GM19025 (cell line): ENCODE measurements around the gene XIAP.
"Not testable (repeated sequence)": the region's sequence is repeated elsewhere in the genome, so short reads cannot be mapped to it uniquely, and the experiment has no call there.

Source experiments
- ATAC-seq: cut with Tn5 transposase; IDR thresholded peaks from one replicate; pipeline ENCODE4 v1.9.1; 2021; ENCODE audit warnings: mild to moderate bottlenecking, low read depth, moderate library complexity; ENCODE audit not compliant: unreplicated experiment

XIAP gene

GRCh38 chrX:123859846-123860838 lies at the start of gene XIAP:
Gene XIAP (plus strand): TSS chrX:123860053. CDS start chrX:123885663, 25,610 bp downstream.
- peak; percentile 77 for ATAC-seq

- no peak for ATAC-seq
Observed at GRCh38 chrX:123814343-123814742, 45.5 kb upstream of the XIAP start.

GRCh38 chrX:123814934-123815394 lies 44.9 kb upstream of the XIAP start:
- peak; percentile 55 for ATAC-seq

- no peak for ATAC-seq
Observed at GRCh38 chrX:123817288-123817894, 42.5 kb upstream of the XIAP start.

- no peak for ATAC-seq
Observed at GRCh38 chrX:123818243-123818642, 41.6 kb upstream of the XIAP start.

- no peak for ATAC-seq
Observed at GRCh38 chrX:123822965-123823364, 36.9 kb upstream of the XIAP start.

GRCh38 chrX:123830309-123830708 lies 29.5 kb upstream of the XIAP start:
- peak; percentile 65 for ATAC-seq

GRCh38 chrX:123833387-123833786 lies 26.5 kb upstream of the XIAP start:
- peak; percentile 64 for ATAC-seq

- ATAC-seq: no peak
Observed at GRCh38 chrX:123834116-123834515, 25.7 kb upstream of the XIAP start.

- no peak for ATAC-seq
Observed at GRCh38 chrX:123835661-123836371, 24.0 kb upstream of the XIAP start.

- not testable (repeated sequence) for ATAC-seq
Observed at GRCh38 chrX:123845129-123845528, 14.7 kb upstream of the XIAP start.

- ATAC-seq: no peak
Observed at GRCh38 chrX:123846577-123847038, 13.2 kb upstream of the XIAP start.

- no peak for ATAC-seq
Observed at GRCh38 chrX:123847056-123847455, 12.8 kb upstream of the XIAP start.

- no peak for ATAC-seq
Observed at GRCh38 chrX:123849096-123849495, 10.8 kb upstream of the XIAP start.

GRCh38 chrX:123849906-123850305 lies 9.9 kb upstream of the XIAP start:
- not testable (repeated sequence) for ATAC-seq

- no peak for ATAC-seq
Observed at GRCh38 chrX:123851079-123851478, 8.8 kb upstream of the XIAP start.

- ATAC-seq: no peak
Observed at GRCh38 chrX:123854329-123854728, 5.5 kb upstream of the XIAP start.

- ATAC-seq: no peak
Observed at GRCh38 chrX:123859409-123859845, 426 bp upstream of the XIAP start.

- ATAC-seq: no peak
Observed at GRCh38 chrX:123860983-123861382, 1.1 kb downstream of the XIAP start.

GRCh38 chrX:123869488-123869887 lies 9.6 kb downstream of the XIAP start:
- ATAC-seq: no peak

- ATAC-seq: no peak
Observed at GRCh38 chrX:123871309-123871708, 11.5 kb downstream of the XIAP start.
